Measurements from ENCODE around the gene PDIA6.
A peak's percentile ranks its signal among the peaks of the same experiment; 100 is the strongest.

PDIA6 gene

GRCh38 chr2:10764096-10764785 is 48.3 kb downstream of the PDIA6 start:
- DNase-seq (ENCODE audit: low spot score), result no peak

DNA sequence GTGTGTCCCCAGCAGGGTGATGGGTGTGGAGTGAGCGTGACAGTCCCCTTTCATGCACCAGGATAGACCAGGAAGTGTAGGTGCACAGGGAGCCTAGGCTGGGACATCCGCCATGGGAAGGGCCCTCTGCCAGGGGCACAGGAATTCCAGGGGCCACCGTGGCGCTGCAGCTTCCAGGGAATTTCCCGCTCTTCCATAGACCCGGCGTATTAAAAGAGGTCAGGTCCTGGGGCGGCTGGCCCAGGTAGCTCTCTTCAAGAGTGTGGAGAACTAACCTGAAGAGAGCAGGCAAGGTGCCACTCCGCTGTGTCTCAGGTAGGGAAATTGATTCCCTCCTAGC is 49.2 kb downstream of the PDIA6 start:
- no peak for DNase-seq (ENCODE audit: low spot score)

GRCh38 chr2:10762651-10763460 is 49.7 kb downstream of the PDIA6 start:
- DNase-seq (ENCODE audit: low spot score), result peak; percentile 80

DNA sequence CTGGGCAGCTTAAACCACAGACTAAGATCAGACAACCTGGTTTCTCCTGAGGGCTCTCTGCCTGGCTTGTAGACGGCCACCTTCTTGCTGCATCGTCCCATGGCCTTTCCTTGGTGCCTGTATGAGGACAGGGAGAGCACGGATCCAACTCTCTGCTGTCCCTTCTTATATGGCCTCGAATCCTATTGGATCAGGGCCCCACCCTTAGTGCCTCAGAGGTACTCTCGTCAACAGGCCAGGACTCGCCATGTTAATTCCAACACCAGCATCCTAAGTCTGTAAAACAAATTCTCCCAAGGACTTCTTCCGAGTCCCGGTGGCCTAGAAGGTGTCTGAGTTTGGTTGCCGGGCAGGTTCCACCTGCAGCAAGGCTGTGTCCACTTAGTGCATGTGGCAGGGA is 51.0 kb downstream of the PDIA6 start:
- no peak for DNase-seq (ENCODE audit: low spot score)

- no peak for DNase-seq (ENCODE audit: low spot score)
These were observed 51.6 kb downstream of the PDIA6 start for GRCh38 chr2:10760794-10761504.

DNA sequence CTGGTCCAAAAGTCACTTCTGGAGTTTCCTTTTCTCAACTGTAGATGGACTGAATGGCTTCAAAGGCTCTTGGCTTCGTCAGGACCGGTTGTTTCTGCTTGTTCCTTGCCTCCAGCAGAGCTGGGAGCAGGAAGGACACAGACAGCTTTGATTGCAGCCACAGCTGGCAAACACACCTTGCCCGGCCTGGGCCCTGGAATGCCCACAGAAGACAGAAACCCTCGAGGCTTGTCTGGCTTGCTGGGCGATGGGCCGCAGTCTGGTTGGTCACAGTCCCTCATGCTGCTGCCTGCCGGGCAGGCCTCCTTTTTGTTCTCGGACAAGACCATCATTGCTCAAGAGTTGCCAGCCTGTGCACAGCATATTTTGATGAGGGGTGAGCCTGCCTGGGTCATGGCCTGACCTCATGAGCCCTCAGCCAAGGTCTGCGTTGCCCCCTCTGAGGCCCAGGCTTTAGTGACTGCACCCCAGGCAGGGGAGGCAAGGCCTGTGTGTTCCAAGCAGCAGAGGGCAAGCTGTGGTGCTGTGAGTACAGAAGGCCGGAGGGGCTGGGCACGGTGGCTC is 53.4 kb downstream of the PDIA6 start:
- no peak for DNase-seq (ENCODE audit: low spot score)

DNA sequence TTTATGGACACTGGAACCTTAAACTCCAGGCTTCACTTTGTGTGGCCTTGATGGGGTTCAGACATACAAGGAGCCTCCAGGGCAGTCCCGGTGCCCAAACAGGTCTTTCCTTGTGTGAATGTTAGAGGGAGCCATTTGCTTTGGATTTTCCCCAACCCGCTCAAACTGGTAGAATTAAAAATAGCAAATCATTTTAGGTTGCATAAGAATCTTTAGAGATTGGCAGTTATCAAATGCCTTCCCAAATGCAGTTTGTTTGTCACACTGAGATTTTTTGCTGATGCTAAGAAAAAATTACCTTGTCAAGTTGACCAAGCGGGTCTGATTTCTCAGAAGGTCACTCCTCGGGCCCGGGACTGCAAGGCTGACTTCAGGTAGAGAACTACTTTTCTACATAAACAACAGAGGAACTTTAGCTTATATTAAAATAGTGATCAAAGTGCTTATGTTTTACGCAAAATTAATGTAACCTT is 54.7 kb downstream of the PDIA6 start:
- DNase-seq (ENCODE audit: low spot score), result no peak

GRCh38 chr2:10755621-10756020 is 57.0 kb downstream of the PDIA6 start:
- no peak for DNase-seq (ENCODE audit: low spot score)

DNA sequence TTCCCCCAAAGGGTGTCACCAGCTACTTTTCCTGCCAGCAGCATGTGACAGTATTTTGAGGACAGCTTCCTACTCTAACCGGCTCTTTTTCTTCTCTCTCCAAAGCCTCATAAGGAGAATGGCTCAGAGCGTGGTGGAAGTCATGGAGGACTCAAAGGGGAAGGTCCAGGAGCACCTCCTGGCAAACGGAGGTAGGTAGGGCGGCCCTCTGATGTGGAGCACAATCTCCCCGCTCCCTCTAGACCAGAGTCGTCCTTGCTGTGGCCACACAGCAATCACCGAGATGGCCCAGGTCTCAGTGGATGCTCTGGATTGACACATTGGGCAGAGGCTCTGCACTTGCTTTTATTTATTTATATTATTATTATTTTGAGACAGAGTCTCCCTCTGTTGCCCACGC is 58.7 kb downstream of the PDIA6 start:
- no peak for DNase-seq (ENCODE audit: low spot score)

- DNase-seq (ENCODE audit: low spot score), result no peak
These were observed 59.4 kb downstream of the PDIA6 start for GRCh38 chr2:10753156-10753555.

DNA sequence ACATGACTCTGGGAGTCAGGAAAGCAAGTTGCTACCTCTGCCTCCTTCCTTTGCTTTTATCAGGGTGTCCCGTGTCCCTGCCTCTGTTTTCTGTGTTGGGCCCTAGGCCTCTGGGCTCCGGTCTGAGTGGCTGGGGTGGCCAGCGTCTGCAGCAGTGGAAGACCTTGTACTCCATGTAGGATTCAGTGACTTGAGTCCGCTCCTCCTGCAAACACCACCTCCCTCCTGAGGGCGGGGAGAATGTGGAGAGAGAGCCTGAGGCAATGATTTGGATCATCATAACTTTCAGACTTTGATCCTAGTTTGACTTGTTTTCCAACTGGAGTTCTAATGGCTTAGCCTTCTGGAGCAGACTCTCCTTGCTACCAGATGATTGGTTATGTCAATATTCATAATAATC is 60.3 kb downstream of the PDIA6 start:
- DNase-seq (ENCODE audit: low spot score), result no peak

DNA sequence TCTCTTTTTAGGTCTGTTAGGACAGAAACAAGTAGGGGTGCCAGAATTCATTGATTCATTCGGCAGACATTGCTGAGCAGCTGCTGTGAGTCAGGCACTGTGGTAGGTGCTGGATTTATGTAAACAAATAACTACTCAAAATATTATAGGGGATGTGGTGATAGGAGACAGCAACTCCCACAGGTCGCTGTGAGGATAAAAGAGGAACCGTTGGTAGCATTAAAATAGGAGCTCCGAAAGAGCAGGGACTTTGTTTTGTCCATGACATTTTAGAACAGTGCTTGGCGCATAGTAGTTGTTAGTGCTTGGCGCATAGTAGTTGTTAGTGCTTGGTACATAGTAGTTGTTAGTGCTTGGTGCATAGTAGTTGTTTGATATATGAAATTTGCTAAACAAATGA is 62.0 kb downstream of the PDIA6 start:
- no peak for DNase-seq (ENCODE audit: low spot score)

- DNase-seq (ENCODE audit: low spot score), result no peak
These were observed 69.9 kb downstream of the PDIA6 start for GRCh38 chr2:10742666-10743065.

GRCh38 chr2:10741139-10741538 is 71.4 kb downstream of the PDIA6 start:
- no peak for DNase-seq (ENCODE audit: low spot score)

DNA sequence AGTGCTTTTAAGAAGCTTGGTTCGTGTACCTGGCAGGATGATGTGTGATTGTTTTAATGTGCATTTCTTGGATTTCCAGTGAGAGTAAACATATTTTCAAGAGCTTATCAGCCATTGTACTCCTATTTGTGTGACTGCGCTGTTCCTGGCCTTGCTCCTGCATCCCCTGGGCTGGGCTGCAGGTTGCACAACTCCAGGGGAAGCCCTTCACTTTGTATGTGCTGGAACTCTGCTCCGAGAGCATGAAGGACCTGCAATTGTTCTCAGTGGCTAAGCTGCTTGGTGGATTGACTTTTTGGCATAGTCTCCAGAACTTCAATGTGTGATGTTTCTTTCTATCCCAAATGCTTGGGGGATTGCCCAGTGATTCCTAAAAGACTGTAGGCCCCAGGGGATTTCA is 72.4 kb downstream of the PDIA6 start:
- DNase-seq (ENCODE audit: low spot score), result no peak

DNA sequence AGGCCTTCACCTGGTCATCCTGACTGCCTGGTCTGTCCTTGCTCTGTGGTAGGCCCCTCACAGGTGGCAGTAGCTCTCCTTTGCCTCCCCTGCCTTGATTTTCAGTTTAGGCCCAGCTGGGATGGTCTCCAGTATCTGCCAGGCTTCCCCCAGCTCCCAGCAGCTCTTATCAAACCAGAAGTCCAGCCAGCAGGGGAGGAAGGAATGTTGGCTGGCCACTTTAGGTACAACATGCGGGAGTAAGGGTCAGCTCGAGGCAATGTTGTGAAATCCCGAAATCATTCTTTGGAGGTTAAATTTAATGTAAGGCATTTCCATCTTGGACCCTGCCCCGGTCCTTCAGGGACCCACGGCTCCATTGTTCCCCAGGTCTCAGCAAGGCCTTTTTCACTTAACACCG is 74.4 kb downstream of the PDIA6 start:
- no peak for DNase-seq (ENCODE audit: low spot score)

GRCh38 chr2:10733980-10734379 is 78.6 kb downstream of the PDIA6 start:
- no peak for DNase-seq (ENCODE audit: low spot score)

- DNase-seq (ENCODE audit: low spot score), result no peak
These were observed 79.0 kb downstream of the PDIA6 start for GRCh38 chr2:10733566-10733925.
